Measurements from ENCODE around the gene PSMB10. TPM values are rescaled to one million over a fixed set of nuclear protein-coding genes. Genes with fewer than 3 reads are reported as not detected.
A peak's percentile ranks its signal among the peaks of the same experiment; 100 is the strongest.

Gene PSMB10
- total RNA-seq, 1 donor from 2014 or later: 35.8 TPM

- H3K27me3 ChIP-seq (ENCODE audit: insufficient read depth, low read length): no peaks in the 10 kb centered on the region
- no peak for TF ChIP-seq EZH2 (IDR thresholded peaks at IDR 0.05; ENCODE audit: insufficient read depth, low read length)
- TF ChIP-seq, protein P1, sequence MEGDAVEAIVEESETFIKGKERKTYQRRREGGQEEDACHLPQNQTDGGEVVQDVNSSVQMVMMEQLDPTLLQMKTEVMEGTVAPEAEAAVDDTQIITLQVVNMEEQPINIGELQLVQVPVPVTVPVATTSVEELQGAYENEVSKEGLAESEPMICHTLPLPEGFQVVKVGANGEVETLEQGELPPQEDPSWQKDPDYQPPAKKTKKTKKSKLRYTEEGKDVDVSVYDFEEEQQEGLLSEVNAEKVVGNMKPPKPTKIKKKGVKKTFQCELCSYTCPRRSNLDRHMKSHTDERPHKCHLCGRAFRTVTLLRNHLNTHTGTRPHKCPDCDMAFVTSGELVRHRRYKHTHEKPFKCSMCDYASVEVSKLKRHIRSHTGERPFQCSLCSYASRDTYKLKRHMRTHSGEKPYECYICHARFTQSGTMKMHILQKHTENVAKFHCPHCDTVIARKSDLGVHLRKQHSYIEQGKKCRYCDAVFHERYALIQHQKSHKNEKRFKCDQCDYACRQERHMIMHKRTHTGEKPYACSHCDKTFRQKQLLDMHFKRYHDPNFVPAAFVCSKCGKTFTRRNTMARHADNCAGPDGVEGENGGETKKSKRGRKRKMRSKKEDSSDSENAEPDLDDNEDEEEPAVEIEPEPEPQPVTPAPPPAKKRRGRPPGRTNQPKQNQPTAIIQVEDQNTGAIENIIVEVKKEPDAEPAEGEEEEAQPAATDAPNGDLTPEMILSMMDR (IDR thresholded peaks at IDR 0.05; ENCODE audit: insufficient read depth, low read depth, low read length): no peak
- H3K27ac Mint-ChIP-seq (ENCODE audit: unreplicated experiment): peak overlapping the region; percentile 99
- DNase-seq (ENCODE audit: low read depth) (no peak), FAIRE-seq (no peak)
- H2AFZ ChIP-seq (ENCODE audit: low read depth, low read length): no peak overlapping the region
- peak overlapping the region; percentile 100 for H3K9ac ChIP-seq (ENCODE audit: low read length)
- peaks cover 7% of the 10 kb centered on the region for H3K27me3 Mint-ChIP-seq (ENCODE audit: low read depth, unreplicated experiment)
- H4K20me1 ChIP-seq (ENCODE audit: insufficient read depth, low read length): peaks cover 70% of the 10 kb centered on the region
- H3K36me3 Mint-ChIP-seq (ENCODE audit: low read depth, unreplicated experiment): peaks cover 14% of the 10 kb centered on the region
- peaks cover 41% of the 10 kb centered on the region for H3K4me1 ChIP-seq (ENCODE audit: insufficient read depth, low read length)
- peak overlapping the region; percentile 100 for H3K4me3 ChIP-seq (ENCODE audit: insufficient read depth, low read depth, low read length)
- peak overlapping the region; percentile 99 for H3K4me3 Mint-ChIP-seq (ENCODE audit: unreplicated experiment)
- H3K27ac ChIP-seq (ENCODE audit: low read depth, low read length): peak overlapping the region; percentile 92
- peaks cover 24% of the 10 kb centered on the region for H3K4me1 Mint-ChIP-seq (ENCODE audit: low read depth, unreplicated experiment)
- peaks cover 17% of the 10 kb centered on the region for H3K36me3 ChIP-seq (ENCODE audit: insufficient read depth, low read length)
- H3K9me3 Mint-ChIP-seq (ENCODE audit: unreplicated experiment): no peaks in the 10 kb centered on the region
- H3K4me2 ChIP-seq (ENCODE audit: low read length): peak overlapping the region; percentile 100
- no peaks in the 10 kb centered on the region for H3K9me3 ChIP-seq (ENCODE audit: insufficient read depth, low read depth, low read length)
- H3K79me2 ChIP-seq (ENCODE audit: insufficient read depth, low read length): peaks cover 73% of the 10 kb centered on the region
Measured at GRCh38 chr16:67965668-67966548, 29.3 kb upstream of the PSMB10 start.

DNA sequence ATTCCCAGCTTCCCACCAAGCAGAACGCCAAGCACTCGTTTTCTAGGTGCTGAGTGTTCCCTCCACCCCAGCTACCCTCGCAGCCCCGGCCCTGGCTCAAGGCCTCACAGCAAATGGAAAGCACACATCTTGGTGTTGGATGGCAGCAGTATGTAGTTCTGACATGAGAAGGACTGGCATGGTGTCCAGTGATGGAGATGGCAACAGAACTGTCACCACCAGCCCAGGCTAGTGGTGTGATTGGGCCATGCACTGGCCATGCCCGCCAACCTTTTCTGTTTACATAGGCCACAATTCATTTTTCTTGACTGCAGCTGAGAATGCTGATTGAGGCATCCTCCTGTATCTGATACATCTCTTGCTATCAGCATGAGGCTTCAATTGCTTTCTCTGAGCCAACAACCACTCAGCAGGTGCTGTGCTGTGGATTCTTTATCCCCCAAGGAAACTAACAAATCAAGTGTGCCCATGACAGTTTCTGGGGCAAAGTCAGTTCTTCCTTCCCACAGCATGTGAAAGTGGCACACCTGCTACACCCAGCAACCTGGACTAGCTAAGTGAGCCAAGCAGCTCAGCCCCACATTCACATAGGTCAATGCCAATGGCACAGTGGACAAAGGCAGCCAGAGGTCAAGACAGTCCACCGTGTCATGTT, 28.0 kb upstream of the PSMB10 start:
- peak overlapping the region; percentile 25 for H3K4me2 ChIP-seq (ENCODE audit: low read length)
- no peak overlapping the region for H3K9ac ChIP-seq (ENCODE audit: low read length)
- H3K79me2 ChIP-seq (ENCODE audit: insufficient read depth, low read length): peaks cover 86% of the 10 kb centered on the region
- no peak overlapping the region for H2AFZ ChIP-seq (ENCODE audit: low read depth, low read length)
- Mint-ChIP-seq H3K27ac (ENCODE audit: unreplicated experiment) (peak overlapping the region; percentile 43), H3K27me3 (ENCODE audit: low read depth, unreplicated experiment) (peaks cover under 1% of the 10 kb centered on the region), H3K4me1 (ENCODE audit: low read depth, unreplicated experiment) (peaks cover 28% of the 10 kb centered on the region), H3K4me3 (ENCODE audit: unreplicated experiment) (peak overlapping the region; percentile 23), H3K36me3 (ENCODE audit: low read depth, unreplicated experiment) (peaks cover 19% of the 10 kb centered on the region), H3K9me3 (ENCODE audit: unreplicated experiment) (no peaks in the 10 kb centered on the region)
- H4K20me1 ChIP-seq (ENCODE audit: insufficient read depth, low read length): peaks cover 83% of the 10 kb centered on the region
- H3K27ac ChIP-seq (ENCODE audit: low read depth, low read length): no peak overlapping the region
- no peak for FAIRE-seq
- H3K9me3 ChIP-seq (ENCODE audit: insufficient read depth, low read depth, low read length): no peaks in the 10 kb centered on the region
- H3K27me3 ChIP-seq (ENCODE audit: insufficient read depth, low read length): no peaks in the 10 kb centered on the region
- TF ChIP-seq, protein P1 (IDR thresholded peaks at IDR 0.05; ENCODE audit: insufficient read depth, low read depth, low read length): no peak
- no peak for TF ChIP-seq EZH2 (IDR thresholded peaks at IDR 0.05; ENCODE audit: insufficient read depth, low read length)
- H3K36me3 ChIP-seq (ENCODE audit: insufficient read depth, low read length): peaks cover 25% of the 10 kb centered on the region
- H3K4me3 ChIP-seq (ENCODE audit: insufficient read depth, low read depth, low read length): no peak overlapping the region
- peaks cover 48% of the 10 kb centered on the region for H3K4me1 ChIP-seq (ENCODE audit: insufficient read depth, low read length)
- DNase-seq (ENCODE audit: low read depth): no peak
